GM20000 (cell line): ENCODE data around the gene AP1G2.
A peak's percentile ranks its signal among the peaks of the same experiment; 100 is the strongest.

Source experiments
- DNase-seq: peaks from one replicate; pipeline ENCODE4 v3.0.0; 2012; ENCODE audit warnings: low spot score
- TF ChIP-seq, protein P1 (sequence below): IDR thresholded peaks from 2 replicates; pipeline ENCODE4 v1.5.1; 2012; ENCODE audit warnings: mild to moderate bottlenecking, control low read depth; ENCODE audit errors: extremely low read depth, missing control alignments

The AP1G2 gene

DNA sequence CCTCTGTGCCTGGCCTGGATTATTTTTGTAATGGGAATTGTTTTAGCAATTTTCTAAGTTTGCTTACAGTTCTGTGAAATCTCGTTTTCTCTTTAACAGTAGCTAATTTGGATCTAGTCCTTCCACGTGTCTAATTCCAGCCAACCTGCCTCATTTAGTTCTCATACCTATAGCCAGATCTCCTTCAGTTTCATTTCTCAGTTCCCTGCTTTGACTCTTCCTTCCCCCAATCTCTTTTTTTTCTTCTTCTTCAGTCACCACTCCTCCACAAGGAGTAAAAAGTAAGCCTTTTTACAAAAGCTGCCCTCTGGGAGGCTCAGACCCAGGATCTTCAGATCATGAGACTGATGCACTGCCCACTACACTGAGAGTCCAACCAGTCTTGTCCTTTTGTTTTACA, 10.1 kb downstream of the AP1G2 start:
- no peak for DNase-seq
- TF ChIP-seq, protein P1, sequence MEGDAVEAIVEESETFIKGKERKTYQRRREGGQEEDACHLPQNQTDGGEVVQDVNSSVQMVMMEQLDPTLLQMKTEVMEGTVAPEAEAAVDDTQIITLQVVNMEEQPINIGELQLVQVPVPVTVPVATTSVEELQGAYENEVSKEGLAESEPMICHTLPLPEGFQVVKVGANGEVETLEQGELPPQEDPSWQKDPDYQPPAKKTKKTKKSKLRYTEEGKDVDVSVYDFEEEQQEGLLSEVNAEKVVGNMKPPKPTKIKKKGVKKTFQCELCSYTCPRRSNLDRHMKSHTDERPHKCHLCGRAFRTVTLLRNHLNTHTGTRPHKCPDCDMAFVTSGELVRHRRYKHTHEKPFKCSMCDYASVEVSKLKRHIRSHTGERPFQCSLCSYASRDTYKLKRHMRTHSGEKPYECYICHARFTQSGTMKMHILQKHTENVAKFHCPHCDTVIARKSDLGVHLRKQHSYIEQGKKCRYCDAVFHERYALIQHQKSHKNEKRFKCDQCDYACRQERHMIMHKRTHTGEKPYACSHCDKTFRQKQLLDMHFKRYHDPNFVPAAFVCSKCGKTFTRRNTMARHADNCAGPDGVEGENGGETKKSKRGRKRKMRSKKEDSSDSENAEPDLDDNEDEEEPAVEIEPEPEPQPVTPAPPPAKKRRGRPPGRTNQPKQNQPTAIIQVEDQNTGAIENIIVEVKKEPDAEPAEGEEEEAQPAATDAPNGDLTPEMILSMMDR: no peak

DNA sequence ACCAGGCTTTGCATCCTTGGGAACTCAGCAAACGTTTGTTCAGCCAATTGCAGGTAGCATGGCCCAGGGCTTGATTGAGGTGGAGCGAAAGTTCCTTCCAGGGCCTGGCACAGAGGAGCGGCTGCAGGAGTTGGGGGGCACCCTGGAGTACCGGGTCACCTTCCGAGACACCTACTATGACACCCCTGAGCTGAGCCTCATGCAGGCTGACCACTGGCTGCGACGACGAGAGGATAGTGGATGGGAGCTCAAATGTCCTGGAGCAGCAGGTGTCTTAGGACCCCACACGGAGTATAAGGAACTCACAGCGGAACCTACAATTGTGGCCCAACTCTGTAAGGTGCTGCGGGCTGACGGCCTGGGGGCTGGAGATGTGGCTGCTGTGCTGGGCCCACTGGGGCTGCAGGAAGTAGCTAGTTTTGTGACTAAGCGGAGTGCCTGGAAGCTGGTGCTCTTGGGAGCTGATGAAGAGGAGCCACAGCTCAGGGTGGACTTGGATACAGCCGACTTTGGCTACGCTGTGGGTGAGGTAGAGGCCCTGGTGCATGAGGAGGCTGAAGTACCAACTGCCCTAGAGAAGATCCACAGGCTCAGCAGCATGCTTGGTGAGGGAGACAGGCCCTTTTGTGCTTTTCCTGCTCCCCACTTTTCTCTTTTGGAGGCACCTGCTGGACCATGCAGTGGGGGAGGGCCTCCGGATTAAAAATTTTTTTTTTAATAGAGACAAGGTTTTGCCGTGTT, 10.7 kb downstream of the AP1G2 start:
- DNase-seq: no peak
- TF ChIP-seq, protein P1: no peak

DNA sequence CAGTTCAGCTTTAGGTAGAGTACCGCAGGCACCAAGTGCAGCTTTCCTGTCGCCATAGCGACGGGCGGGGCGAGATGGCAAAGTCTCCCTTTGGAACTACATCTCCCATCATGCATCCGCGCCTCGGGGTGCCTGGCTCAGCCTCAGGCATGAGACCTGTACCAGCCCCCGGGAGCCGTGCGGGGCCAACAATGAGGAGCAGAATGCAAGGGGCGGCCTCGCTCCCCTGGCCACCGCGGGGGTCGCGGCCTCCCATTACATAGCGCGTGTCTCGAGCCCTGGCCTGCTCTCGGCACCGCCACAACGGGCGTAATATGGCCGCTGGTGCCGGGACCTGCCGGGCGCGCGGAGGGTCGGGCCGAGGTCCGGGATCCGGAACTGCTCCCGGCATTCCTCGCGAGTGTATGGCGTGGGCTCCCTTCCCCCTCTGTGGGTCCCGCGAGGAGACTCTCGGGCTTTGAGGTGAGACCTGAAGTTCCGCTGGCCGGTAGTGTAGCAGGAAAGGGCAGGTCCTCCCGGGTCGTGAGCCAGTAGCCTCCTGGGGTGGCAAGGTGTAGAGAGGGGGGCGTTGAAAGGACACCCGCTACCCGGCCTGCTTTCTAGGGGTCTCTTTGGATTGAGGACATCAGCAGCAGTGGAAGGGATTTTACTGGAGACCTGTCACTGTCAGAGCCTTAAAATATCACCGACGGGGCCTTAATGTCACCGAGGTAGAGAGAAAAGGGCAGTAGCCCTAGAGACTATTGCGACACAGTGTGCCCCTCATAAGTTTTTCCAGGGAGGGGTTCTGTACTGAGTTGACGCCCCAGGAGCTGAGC, 11.5 kb downstream of the AP1G2 start, which contains the start of gene THTPA:
TSS of gene THTPA (plus strand) at position 390 of the 818 bp plus-strand sequence. CDS start 487 bp downstream, outside the sequence.
- TF ChIP-seq, protein P1: no peak
- DNase-seq: peak; percentile 93

DNA sequence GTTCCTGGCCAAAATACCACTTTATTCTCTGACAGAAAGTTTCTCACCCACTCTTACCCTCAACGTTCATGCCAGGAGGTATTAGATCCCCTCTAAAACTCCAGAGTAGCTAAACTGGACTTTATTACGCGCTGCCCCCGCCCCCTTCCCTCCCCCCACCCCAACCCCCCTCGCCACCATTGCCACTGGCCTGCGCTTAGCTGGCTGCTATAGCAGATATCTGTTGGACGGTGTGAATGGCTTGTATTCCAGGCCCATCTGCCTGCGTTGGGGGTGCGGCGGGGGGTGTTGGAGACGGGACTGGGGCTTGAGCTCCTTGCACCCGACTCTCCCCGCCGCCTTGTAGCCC, 12.1 kb downstream of the AP1G2 start:
- no peak for DNase-seq
- TF ChIP-seq, protein P1: no peak

DNA sequence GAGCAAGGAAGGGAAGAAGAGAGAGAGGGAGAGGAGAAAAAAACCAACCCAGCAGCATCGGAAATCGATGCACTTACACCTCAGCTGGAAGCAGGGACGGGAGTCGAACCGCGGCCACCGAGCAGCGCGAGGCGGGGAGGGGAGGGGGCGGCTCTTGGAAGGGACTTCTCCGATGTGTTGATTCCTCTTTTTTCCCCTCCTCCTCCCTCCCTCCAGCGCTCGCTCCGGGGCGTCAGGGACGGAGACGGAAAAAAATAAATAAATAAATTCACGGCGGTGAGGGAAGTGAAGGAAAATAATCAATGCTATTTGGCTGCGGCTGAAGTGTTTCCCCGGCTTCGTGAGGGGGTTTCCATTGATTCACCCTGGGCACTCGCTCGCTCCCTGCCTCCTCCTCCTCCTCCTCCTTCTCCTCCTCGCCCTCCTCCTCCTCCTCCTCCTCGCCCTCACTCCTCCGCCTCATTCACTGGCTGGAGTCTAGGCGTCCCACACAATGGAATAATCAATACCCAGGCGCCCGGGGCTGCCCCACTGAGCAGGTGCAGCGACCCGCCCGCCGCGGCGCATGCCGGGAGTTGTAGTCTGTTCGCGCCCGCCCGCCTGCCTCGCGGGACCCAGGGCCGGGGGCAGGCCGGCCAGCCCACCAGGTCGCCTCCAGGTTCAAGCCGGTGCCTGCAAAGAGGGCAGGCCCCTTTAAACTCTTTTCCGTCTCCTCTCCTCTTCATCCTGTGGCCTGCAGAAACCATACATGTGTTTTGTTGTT, 16.1 kb downstream of the AP1G2 start, which contains the start of gene ZFHX2:
TSS of gene ZFHX2 (minus strand) at position 500 of the 763 bp plus-strand sequence. CDS start 16,440 bp downstream, outside the sequence.
- peak; percentile 86 for DNase-seq
- TF ChIP-seq, protein P1: no peak

- TF ChIP-seq, protein P1: no peak
- no peak for DNase-seq
Observed at GRCh38 chr14:23550812-23551265, 16.8 kb downstream of the AP1G2 start.
